GM20431 (cell line): ENCODE results near the gene SDK2.
"Not testable (repeated sequence)": the region's sequence is repeated elsewhere in the genome, so short reads cannot be mapped to it uniquely, and the experiment has no call there.

Experiments used
- in situ Hi-C: fragments of 300-500 bp; cut with MseI, MboI; formaldehyde crosslinking; loops from one replicate; pipeline ENCODE4 v1.15.0; 2020; ENCODE audit warnings: low sequenced_read_pairs; ENCODE audit not compliant: unreplicated experiment

Gene SDK2

GRCh38 chr17:73494950-73495349 is 149.3 kb downstream of the SDK2 start:
- in situ Hi-C loops, result no loop called here

GRCh38 chr17:73493956-73494926 is 150.0 kb downstream of the SDK2 start:
- in situ Hi-C loops, result no loop called here

GRCh38 chr17:73492821-73493814 is 151.1 kb downstream of the SDK2 start:
- in situ Hi-C loops, result no loop called here

GRCh38 chr17:73492125-73492820 is 152.0 kb downstream of the SDK2 start:
- in situ Hi-C loops, result no loop called here

GRCh38 chr17:73491648-73492047 is 152.6 kb downstream of the SDK2 start:
- in situ Hi-C loops, result no loop called here

GRCh38 chr17:73490851-73491250 is 153.4 kb downstream of the SDK2 start:
- in situ Hi-C loops, result no loop called here

GRCh38 chr17:73489991-73490390 is 154.3 kb downstream of the SDK2 start:
- in situ Hi-C loops, result no loop called here

- in situ Hi-C loops, result no loop called here
Measured at GRCh38 chr17:73489333-73489732, 154.9 kb downstream of the SDK2 start.

- in situ Hi-C loops, result no loop called here
Measured at GRCh38 chr17:73485130-73485529, 159.1 kb downstream of the SDK2 start.

GRCh38 chr17:73482894-73483293 is 161.4 kb downstream of the SDK2 start:
- in situ Hi-C loops, result no loop called here

GRCh38 chr17:73482251-73482716 is 162.0 kb downstream of the SDK2 start:
- in situ Hi-C loops, result no loop called here

GRCh38 chr17:73481676-73482075 is 162.6 kb downstream of the SDK2 start:
- in situ Hi-C loops, result no loop called here

GRCh38 chr17:73480740-73481139 is 163.5 kb downstream of the SDK2 start:
- in situ Hi-C loops, result no loop called here

GRCh38 chr17:73478768-73479424 is 165.3 kb downstream of the SDK2 start:
- in situ Hi-C loops, result no loop called here

- in situ Hi-C loops, result no loop called here
Measured at GRCh38 chr17:73478334-73478733, 165.9 kb downstream of the SDK2 start.

- in situ Hi-C loops, result no loop called here
Measured at GRCh38 chr17:73476890-73477350, 167.3 kb downstream of the SDK2 start.

GRCh38 chr17:73474370-73474988 is 169.8 kb downstream of the SDK2 start:
- in situ Hi-C loops, result no loop called here

GRCh38 chr17:73472715-73473114 is 171.5 kb downstream of the SDK2 start:
- in situ Hi-C loops, result not testable (repeated sequence)

- in situ Hi-C loops, result no loop called here
Measured at GRCh38 chr17:73471924-73472323, 172.3 kb downstream of the SDK2 start.
